ENCODE data around the gene FZD2. TPM values are rescaled to one million over a fixed set of nuclear protein-coding genes. Genes with fewer than 3 reads are reported as not detected.
A peak's percentile ranks its signal among the peaks of the same experiment; 100 is the strongest.

The FZD2 gene
- total and polyA plus RNA-seq, 2 of the 8 experiments (the other 6 are each of a cell fraction or from before 2014, with no cell fraction given), result 17.6 to 86.7 TPM

DNA sequence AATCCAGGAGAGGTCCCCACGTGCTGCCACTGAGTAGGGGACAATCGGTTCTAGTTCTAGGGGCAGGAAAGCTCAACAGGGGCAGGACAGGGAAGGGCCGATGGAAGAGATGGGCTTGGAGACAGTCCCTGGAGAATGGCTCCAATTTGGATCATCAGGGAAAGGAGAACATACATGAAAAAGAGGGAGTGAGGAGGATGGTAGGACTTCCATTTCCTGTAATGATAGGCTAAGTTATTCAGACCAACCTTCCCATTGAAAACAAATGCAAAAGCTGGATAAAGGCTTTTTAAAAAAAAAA is 33.7 kb upstream of the FZD2 start:
- DNase-seq (ENCODE audit: low read depth in 1 of 2, low spot score in 2 of 2), result no peak
- Histone ChIP-seq H2AFZ (ENCODE audit: low read length) (peak overlapping the region; percentile 43), H3K27ac (ENCODE audit: low read depth, low read length) (no peak overlapping the region), H4K5ac (ENCODE audit: insufficient read length, low read depth, low read length) (no peak overlapping the region), H2BK12ac (ENCODE audit: low read depth, low read length) (no peak overlapping the region), H3K23me2 (ENCODE audit: low read depth, low read length) (no peaks in the 10 kb centered on the region), H4K20me1 (replicated peaks in 1 of 2; ENCODE audit: control insufficient read depth in 1 of 2, insufficient read depth in 2 of 2, low read length in 2 of 2) (no peaks in the 10 kb centered on the region), H3K14ac (ENCODE audit: insufficient read length) (no peak overlapping the region), H3K23ac (ENCODE audit: insufficient read length) (no peak overlapping the region), H2BK15ac (ENCODE audit: low read length) (no peak overlapping the region), H3K9ac (replicated peaks in 1 of 4; ENCODE audit: extremely low read depth in 1 of 4, low read depth in 3 of 4, low read length in 3 of 4) (no peak overlapping the region), H4K8ac (ENCODE audit: extremely low read depth, insufficient read depth, low read length) (no peak overlapping the region), H3K36me3 (ENCODE audit: control insufficient read depth in 2 of 4, insufficient read depth in 4 of 4, low read length in 3 of 4) (no peaks in the 10 kb centered on the region), H2BK120ac (replicated peaks; ENCODE audit: low read depth, low read length) (no peak overlapping the region), H3K4me3 (ENCODE audit: extremely low read depth in 1 of 4, insufficient read depth in 2 of 4, low read depth in 3 of 4, low read length in 4 of 4) (no peak overlapping the region), H3K4me2 (ENCODE audit: insufficient read depth in 1 of 2, low read depth in 2 of 2, low read length in 2 of 2) (no peak overlapping the region), H2AK5ac (ENCODE audit: low read depth, low read length) (no peak overlapping the region), H3K79me2 (ENCODE audit: control insufficient read depth in 1 of 2, insufficient read depth in 2 of 2, low read length in 2 of 2) (no peaks in the 10 kb centered on the region), H3K79me1 (ENCODE audit: low read depth, low read length) (no peaks in the 10 kb centered on the region), H3K9me3 (ENCODE audit: insufficient read depth in 2 of 2, low read depth in 1 of 2, low read length in 1 of 2) (peaks cover 7 to 13% of the 10 kb centered on the region in 2 experiments; a peak in 2 of 4 replicates), H4K91ac (replicated peaks; ENCODE audit: insufficient read length, low read length) (no peak overlapping the region), H3K18ac (ENCODE audit: extremely low read depth, low read length) (no peak overlapping the region), H2BK5ac (ENCODE audit: low read depth, low read length) (no peak overlapping the region), H3K56ac (replicated peaks; ENCODE audit: insufficient read length, low read depth, low read length) (no peak overlapping the region), H3K4ac (replicated peaks; ENCODE audit: insufficient read length, low read depth, low read length) (no peak overlapping the region), H2BK20ac (ENCODE audit: low read length) (no peak overlapping the region), H3K4me1 (replicated peaks in 1 of 4; ENCODE audit: control insufficient read depth in 3 of 4, insufficient read depth in 4 of 4, low read length in 3 of 4) (no peaks in the 10 kb centered on the region), H3K27me3 (replicated peaks in 1 of 4; ENCODE audit: control insufficient read depth in 3 of 4, extremely low read depth in 1 of 4, insufficient read depth in 3 of 4, low read length in 3 of 4) (no peaks in the 10 kb centered on the region)
- no peak for FAIRE-seq
- CTCF ChIA-PET (ENCODE audit: partially characterized antibody), result interaction anchor here (0.6 to 4.0 kb wide), 53 partner anchors 10 to 176 kb away, joined by 3 to 59 read pairs (median 4); partner anchors contain the start of genes FAM171A2, GPATCH8 and ITGA2B
- POLR2A ChIA-PET (ENCODE audit: partially characterized antibody), result interaction anchor here (0.6 to 1.9 kb wide), 6 partner anchors 8 to 160 kb away, joined by 3 to 10 read pairs (median 4); partner anchors contain the start of genes FAM171A2 and GPATCH8
- 60% methylated on average over 3 of the region's 3 CpGs; no CpG with 5 or more reads in 1 of the 2 experiments for WGBS, 2 experiments (ENCODE audit: extremely low coverage in 1 of 2, insufficient coverage in 1 of 2, insufficient read length in 1 of 2, insufficient replicate concordance in 2 of 2, low coverage in 1 of 2, low lambda C conversion rate in 2 of 2, missing lambda C conversion rate in 1 of 2)
- no peak for TF ChIP-seq GABPA (IDR thresholded peaks at IDR 0.05; ENCODE audit: borderline replicate concordance, insufficient read depth, low read length)
- TF ChIP-seq, protein P1, sequence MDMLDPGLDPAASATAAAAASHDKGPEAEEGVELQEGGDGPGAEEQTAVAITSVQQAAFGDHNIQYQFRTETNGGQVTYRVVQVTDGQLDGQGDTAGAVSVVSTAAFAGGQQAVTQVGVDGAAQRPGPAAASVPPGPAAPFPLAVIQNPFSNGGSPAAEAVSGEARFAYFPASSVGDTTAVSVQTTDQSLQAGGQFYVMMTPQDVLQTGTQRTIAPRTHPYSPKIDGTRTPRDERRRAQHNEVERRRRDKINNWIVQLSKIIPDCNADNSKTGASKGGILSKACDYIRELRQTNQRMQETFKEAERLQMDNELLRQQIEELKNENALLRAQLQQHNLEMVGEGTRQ (IDR thresholded peaks at IDR 0.05; ENCODE audit: low read length), result no peak
- no peak for TF ChIP-seq CTBP2 (IDR thresholded peaks at IDR 0.05; ENCODE audit: borderline replicate concordance, insufficient read depth, insufficient read length, low read length)
- TF ChIP-seq, protein P2, sequence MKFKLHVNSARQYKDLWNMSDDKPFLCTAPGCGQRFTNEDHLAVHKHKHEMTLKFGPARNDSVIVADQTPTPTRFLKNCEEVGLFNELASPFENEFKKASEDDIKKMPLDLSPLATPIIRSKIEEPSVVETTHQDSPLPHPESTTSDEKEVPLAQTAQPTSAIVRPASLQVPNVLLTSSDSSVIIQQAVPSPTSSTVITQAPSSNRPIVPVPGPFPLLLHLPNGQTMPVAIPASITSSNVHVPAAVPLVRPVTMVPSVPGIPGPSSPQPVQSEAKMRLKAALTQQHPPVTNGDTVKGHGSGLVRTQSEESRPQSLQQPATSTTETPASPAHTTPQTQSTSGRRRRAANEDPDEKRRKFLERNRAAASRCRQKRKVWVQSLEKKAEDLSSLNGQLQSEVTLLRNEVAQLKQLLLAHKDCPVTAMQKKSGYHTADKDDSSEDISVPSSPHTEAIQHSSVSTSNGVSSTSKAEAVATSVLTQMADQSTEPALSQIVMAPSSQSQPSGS (IDR thresholded peaks at IDR 0.05; ENCODE audit: low read length), result no peak
- TF ChIP-seq NRF1 (IDR thresholded peaks at IDR 0.05; ENCODE audit: low read depth, low read length), result no peak
- TF ChIP-seq EGR1 (IDR thresholded peaks at IDR 0.05; ENCODE audit: borderline replicate concordance, low read depth, low read length), result no peak
- TF ChIP-seq CEBPB (IDR thresholded peaks at IDR 0.05; ENCODE audit: low read depth, low read length), result no peak
- TF ChIP-seq, protein P3, sequence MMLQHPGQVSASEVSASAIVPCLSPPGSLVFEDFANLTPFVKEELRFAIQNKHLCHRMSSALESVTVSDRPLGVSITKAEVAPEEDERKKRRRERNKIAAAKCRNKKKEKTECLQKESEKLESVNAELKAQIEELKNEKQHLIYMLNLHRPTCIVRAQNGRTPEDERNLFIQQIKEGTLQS (IDR thresholded peaks at IDR 0.05; ENCODE audit: insufficient read depth, low read depth, low read length), result no peak
- no peak for TF ChIP-seq CHD1 (IDR thresholded peaks at IDR 0.05; ENCODE audit: low read depth, low read length)
- TF ChIP-seq POLR2AphosphoS5 (IDR thresholded peaks at IDR 0.05; ENCODE audit: low read depth, low read length), result no peak

Measured in H1 (cell line).